HepG2 (cell line): Measurements from ENCODE around the gene SLIT1. TPM values are rescaled to one million over a fixed set of nuclear protein-coding genes. Genes with fewer than 3 reads are reported as not detected.

Experiments used
- CREB3 ChIP-seq: sonication (generic); formaldehyde crosslinking; IDR thresholded peaks from 2 replicates; pipeline ENCODE4 v1.5.0; 2020; ENCODE audit warnings: missing genetic modification reagents
- HNF1B ChIP-seq: sonication (generic); formaldehyde crosslinking; IDR thresholded peaks from 2 replicates; pipeline ENCODE4 v1.5.1; 2020; ENCODE audit warnings: mild to moderate bottlenecking, moderate library complexity, missing genetic modification reagents
- MZF1 ChIP-seq: sonication (generic); formaldehyde crosslinking; IDR thresholded peaks from 2 replicates; pipeline ENCODE4 v1.8.1; 2023; ENCODE audit warnings: mild to moderate bottlenecking, missing genetic modification reagents, borderline replicate concordance
- NCOA1 ChIP-seq: sonication (generic); formaldehyde crosslinking; IDR thresholded peaks from 2 replicates; pipeline ENCODE4 v1.9.0; 2021; ENCODE audit warnings: missing genetic modification reagents
- NFE2 ChIP-seq: sonication (generic); formaldehyde crosslinking; IDR thresholded peaks from 2 replicates; pipeline ENCODE4 v1.4.0; 2020; ENCODE audit warnings: missing genetic modification reagents
- POLR2AphosphoS5 ChIP-seq: IDR thresholded peaks from 2 replicates; pipeline ENCODE4 v1.6.1; 2012; ENCODE audit warnings: low read depth, low read length
- SNRNP70 ChIP-seq: fragments of 200-400 bp; formaldehyde crosslinking; IDR thresholded peaks from 2 replicates; pipeline ENCODE4 v1.6.1; 2017; ENCODE audit warnings: mild to moderate bottlenecking, low read depth, low read length, moderate library complexity
- STAG1 ChIP-seq: sonication (generic); formaldehyde crosslinking; IDR thresholded peaks from 2 replicates; pipeline ENCODE4 v1.4.0; 2020; ENCODE audit warnings: missing genetic modification reagents
- YEATS4 ChIP-seq: sonication (generic); formaldehyde crosslinking; IDR thresholded peaks from 2 replicates; pipeline ENCODE4 v1.4.0; 2020; ENCODE audit warnings: missing genetic modification reagents, borderline replicate concordance
- ZFP91 ChIP-seq: sonication (generic); formaldehyde crosslinking; IDR thresholded peaks from 2 replicates; pipeline ENCODE4 v1.9.0; 2022; ENCODE audit warnings: missing genetic modification reagents, mild to moderate bottlenecking, borderline replicate concordance
- ZNF264 ChIP-seq: sonication (generic); formaldehyde crosslinking; IDR thresholded peaks from 2 replicates; pipeline ENCODE4 v1.4.0; 2020; ENCODE audit warnings: missing genetic modification reagents
- ZSCAN22 ChIP-seq: sonication (generic); formaldehyde crosslinking; IDR thresholded peaks from 2 replicates; pipeline ENCODE4 v1.4.0; 2020; ENCODE audit warnings: mild to moderate bottlenecking, missing genetic modification reagents
- ZZZ3 ChIP-seq: sonication (generic); formaldehyde crosslinking; IDR thresholded peaks from 2 replicates; pipeline ENCODE4 v1.4.0; 2020; ENCODE audit warnings: missing genetic modification reagents, mild to moderate bottlenecking, borderline replicate concordance
- polyA plus RNA-seq, 8 experiments: library from polyadenylated mRNA; depleted of rRNA in 3 of 8; stranded (reverse) in 7 of 8; unstranded in 1 of 8; fragments of >200 nt; fragmentation: Illumina TruSeq in 4 of 8; extraction: Trizol in 4 of 8; gene quantifications; 2 replicates each; pipeline versions ENCODE4 v1.2.1 to v1.2.3, GENCODE V29; 2011 to 2016; ENCODE audit warnings: low read depth in 4 of 8, missing spikeins in 1 of 8, mixed read lengths in 1 of 8; ENCODE audit not compliant: insufficient read depth in 1 of 8
- total RNA-seq, 5 experiments: library from RNA; depleted of rRNA; stranded (reverse); fragments of >200 nt; fragmentation: Illumina TruSeq; extraction: Trizol; gene quantifications; 2 replicates each; pipeline ENCODE4 v1.2.3, GENCODE V29; 2016; ENCODE audit warnings: low read depth in 1 of 5
- TF ChIP-seq, protein P1 (sequence below): sonication (generic); formaldehyde crosslinking; IDR thresholded peaks from 2 replicates; pipeline ENCODE4 v1.4.0; 2020; ENCODE audit warnings: missing genetic modification reagents, mild to moderate bottlenecking, borderline replicate concordance
- TF ChIP-seq, protein P2 (sequence below): sonication (generic); formaldehyde crosslinking; IDR thresholded peaks from 2 replicates; pipeline ENCODE4; 2020; ENCODE audit warnings: missing genetic modification reagents, mild to moderate bottlenecking, borderline replicate concordance
- TF ChIP-seq, protein P3 (sequence below): sonication (generic); formaldehyde crosslinking; IDR thresholded peaks from 2 replicates; pipeline ENCODE4 v1.4.0; 2020; ENCODE audit warnings: missing genetic modification reagents, mild to moderate bottlenecking, borderline replicate concordance

Gene SLIT1
- total and polyA plus RNA-seq, 2 of the 13 experiments (the other 11 are each of a cell fraction or from before 2014, with no cell fraction given), result 0.09 to 0.33 TPM

DNA sequence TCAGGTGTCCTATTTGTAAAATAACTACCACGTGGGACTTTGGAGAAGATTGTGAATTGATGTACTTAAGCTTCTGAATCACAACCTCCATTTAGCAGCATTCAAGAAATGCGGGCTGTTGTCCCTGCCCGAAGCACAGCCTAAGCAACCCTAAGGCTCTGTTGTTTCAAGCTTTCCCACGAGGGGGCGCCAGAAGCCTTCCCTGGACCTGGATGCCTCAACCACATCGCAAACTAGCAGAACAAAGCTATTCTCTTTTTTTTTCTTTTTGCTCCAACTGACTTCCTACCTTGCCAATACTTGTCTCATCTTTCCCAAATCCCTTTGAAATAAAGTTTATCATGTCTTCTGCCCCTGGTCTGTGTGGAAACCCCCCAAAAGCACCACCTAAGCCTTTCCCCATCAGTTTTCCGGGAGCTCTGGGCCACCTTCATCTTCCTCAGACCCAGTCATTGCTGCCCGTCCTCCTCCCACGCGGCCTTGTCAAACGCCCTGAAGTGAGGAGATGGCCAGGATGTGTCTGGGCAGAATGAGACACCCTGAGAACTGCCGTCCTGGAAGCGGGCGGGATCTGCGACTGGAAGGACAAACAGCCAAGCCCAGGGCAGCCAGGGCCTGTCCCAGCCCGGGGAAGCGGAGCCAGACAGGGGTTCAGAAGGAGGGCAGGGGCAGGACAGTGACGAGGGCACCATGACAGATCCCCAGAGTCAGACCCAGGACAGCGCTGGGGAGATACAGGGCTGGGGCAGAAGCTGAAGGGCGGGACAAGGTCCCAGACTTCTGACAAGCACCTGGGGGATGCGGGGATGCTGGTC, 112.7 kb downstream of the SLIT1 start (continued):
- TF ChIP-seq, protein P1, sequence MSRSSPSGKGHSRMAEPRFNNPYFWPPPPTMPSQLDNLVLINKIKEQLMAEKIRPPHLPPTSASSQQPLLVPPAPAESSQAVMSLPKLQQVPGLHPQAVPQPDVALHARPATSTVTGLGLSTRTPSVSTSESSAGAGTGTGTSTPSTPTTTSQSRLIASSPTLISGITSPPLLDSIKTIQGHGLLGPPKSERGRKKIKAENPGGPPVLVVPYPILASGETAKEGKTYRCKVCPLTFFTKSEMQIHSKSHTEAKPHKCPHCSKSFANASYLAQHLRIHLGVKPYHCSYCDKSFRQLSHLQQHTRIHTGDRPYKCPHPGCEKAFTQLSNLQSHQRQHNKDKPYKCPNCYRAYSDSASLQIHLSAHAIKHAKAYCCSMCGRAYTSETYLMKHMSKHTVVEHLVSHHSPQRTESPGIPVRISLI, result 0 out of 2 replicates have a peak, but pooled peaks have one; percentile 12
- TF ChIP-seq, protein P2, sequence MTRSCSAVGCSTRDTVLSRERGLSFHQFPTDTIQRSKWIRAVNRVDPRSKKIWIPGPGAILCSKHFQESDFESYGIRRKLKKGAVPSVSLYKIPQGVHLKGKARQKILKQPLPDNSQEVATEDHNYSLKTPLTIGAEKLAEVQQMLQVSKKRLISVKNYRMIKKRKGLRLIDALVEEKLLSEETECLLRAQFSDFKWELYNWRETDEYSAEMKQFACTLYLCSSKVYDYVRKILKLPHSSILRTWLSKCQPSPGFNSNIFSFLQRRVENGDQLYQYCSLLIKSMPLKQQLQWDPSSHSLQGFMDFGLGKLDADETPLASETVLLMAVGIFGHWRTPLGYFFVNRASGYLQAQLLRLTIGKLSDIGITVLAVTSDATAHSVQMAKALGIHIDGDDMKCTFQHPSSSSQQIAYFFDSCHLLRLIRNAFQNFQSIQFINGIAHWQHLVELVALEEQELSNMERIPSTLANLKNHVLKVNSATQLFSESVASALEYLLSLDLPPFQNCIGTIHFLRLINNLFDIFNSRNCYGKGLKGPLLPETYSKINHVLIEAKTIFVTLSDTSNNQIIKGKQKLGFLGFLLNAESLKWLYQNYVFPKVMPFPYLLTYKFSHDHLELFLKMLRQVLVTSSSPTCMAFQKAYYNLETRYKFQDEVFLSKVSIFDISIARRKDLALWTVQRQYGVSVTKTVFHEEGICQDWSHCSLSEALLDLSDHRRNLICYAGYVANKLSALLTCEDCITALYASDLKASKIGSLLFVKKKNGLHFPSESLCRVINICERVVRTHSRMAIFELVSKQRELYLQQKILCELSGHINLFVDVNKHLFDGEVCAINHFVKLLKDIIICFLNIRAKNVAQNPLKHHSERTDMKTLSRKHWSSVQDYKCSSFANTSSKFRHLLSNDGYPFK (CRISPR knock-in tag), result no peak
- no peak for TF ChIP-seq POLR2AphosphoS5
- TF ChIP-seq ZFP91, result peak; percentile 17; the same call in 1 of the 2 replicates
- TF ChIP-seq ZZZ3 (CRISPR knock-in tag), result 0 out of 2 replicates have a peak, but pooled peaks have one; percentile 27
- TF ChIP-seq ZNF264 (CRISPR knock-in tag), result no peak
- no peak for TF ChIP-seq NFE2 (CRISPR knock-in tag)
- TF ChIP-seq SNRNP70, result no peak
- no peak for TF ChIP-seq MZF1 (CRISPR knock-in tag)
- TF ChIP-seq STAG1 (CRISPR knock-in tag), result peak; percentile 97
- 0 out of 2 replicates have a peak, but pooled peaks have one; percentile 43 for TF ChIP-seq HNF1B (CRISPR knock-in tag)
- TF ChIP-seq, protein P3, sequence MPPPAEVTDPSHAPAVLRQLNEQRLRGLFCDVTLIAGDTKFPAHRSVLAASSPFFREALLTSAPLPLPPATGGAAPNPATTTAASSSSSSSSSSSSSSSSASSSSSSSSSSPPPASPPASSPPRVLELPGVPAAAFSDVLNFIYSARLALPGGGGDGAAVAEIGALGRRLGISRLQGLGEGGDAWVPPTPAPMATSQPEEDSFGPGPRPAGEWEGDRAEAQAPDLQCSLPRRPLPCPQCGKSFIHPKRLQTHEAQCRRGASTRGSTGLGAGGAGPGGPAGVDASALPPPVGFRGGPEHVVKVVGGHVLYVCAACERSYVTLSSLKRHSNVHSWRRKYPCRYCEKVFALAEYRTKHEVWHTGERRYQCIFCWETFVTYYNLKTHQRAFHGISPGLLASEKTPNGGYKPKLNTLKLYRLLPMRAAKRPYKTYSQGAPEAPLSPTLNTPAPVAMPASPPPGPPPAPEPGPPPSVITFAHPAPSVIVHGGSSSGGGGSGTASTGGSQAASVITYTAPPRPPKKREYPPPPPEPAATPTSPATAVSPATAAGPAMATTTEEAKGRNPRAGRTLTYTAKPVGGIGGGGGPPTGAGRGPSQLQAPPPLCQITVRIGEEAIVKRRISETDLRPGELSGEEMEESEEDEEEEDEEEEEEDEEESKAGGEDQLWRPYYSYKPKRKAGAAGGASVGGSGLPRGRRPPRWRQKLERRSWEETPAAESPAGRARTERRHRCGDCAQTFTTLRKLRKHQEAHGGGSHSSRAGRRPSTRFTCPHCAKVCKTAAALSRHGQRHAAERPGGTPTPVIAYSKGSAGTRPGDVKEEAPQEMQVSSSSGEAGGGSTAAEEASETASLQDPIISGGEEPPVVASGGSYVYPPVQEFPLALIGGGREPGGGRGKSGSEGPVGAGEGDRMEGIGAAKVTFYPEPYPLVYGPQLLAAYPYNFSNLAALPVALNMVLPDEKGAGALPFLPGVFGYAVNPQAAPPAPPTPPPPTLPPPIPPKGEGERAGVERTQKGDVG (CRISPR knock-in tag), result no peak
- no peak for TF ChIP-seq YEATS4
- no peak for TF ChIP-seq ZSCAN22
- TF ChIP-seq NCOA1 (CRISPR knock-in tag), result no peak
- no peak for TF ChIP-seq CREB3
